Skeletal muscle tissue (tissue), 4 donors: Measurements from ENCODE around the gene RALGPS1. TPM values are rescaled to one million over a fixed set of nuclear protein-coding genes. Genes with fewer than 3 reads are reported as not detected.
A peak's percentile ranks its signal among the peaks of the same experiment; 100 is the strongest.

ENCODE experiments used
- H3K27ac ChIP-seq: one replicate; pipeline ENCODE4 v1.7.0; 2013; ENCODE audit warnings: mild to moderate bottlenecking, low read depth, low read length, inconsistent platforms
- H3K27me3 ChIP-seq, 3 donors: one replicate each; pipeline ENCODE4 v1.7.0; 2013; ENCODE audit warnings: low read length in 3 of 3; ENCODE audit not compliant: control insufficient read depth in 3 of 3, insufficient read depth in 3 of 3
- H3K36me3 ChIP-seq, 3 donors: one replicate each; pipeline ENCODE4 v1.7.0; 2013; ENCODE audit warnings: low read length in 3 of 3; ENCODE audit not compliant: control insufficient read depth in 3 of 3, insufficient read depth in 3 of 3
- H3K4me1 ChIP-seq, 3 donors: one replicate each; pipeline ENCODE4 v1.7.0; 2013; ENCODE audit warnings: low read length in 3 of 3, mild to moderate bottlenecking in 3 of 3; ENCODE audit not compliant: control insufficient read depth in 3 of 3, insufficient read depth in 3 of 3
- H3K4me3 ChIP-seq, 3 donors: one replicate each; pipeline ENCODE4 v1.7.0; 2013; ENCODE audit warnings: low read length in 3 of 3
- H3K9ac ChIP-seq, 3 donors: one replicate each; pipeline ENCODE4 v1.7.0; 2013; ENCODE audit warnings: low read length in 3 of 3, mild to moderate bottlenecking in 3 of 3, moderate library complexity in 2 of 3, low read depth in 1 of 3
- H3K9me3 ChIP-seq, 3 donors: one replicate each; pipeline ENCODE4 v1.7.0; 2013; ENCODE audit warnings: low read length in 3 of 3; ENCODE audit not compliant: control insufficient read depth in 3 of 3
- total RNA-seq: library from RNA; depleted of rRNA; stranded (reverse); fragments of >200 nt; gene quantifications from one replicate; pipeline ENCODE4 v1.2.3, GENCODE V29; 2014
- donor health status: Osteomylitis.

The RALGPS1 gene
- total RNA-seq, 1 donor from 2014 or later, result 9.4 TPM

DNA sequence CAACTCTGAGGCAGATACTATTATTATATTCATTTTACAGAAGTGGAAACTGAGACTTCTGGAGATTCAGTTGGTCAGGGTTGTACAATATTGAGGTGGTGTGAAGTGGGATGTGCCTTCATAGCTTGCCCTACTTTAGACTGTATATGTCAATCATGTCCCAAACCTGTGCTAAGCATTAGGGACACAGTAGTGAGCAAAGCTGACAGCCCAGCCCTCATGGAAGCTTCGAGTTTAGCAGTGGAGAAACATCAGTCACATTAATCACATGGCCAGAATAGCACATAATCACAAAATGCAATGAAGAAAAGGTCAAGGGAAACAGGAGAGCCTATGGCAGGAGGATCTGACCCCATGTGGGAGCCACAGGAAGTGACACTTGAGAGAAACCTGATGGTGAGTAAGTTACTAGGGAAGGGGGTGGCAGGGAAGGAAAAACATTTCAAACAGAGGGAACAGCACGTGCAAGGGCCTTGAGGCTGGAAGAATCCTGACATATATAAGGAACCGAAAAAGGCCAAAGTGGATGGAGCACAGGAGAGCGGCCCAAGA, 20.5 kb upstream of the RALGPS1 start:
- no peaks in the 10 kb centered on the region for H3K36me3 ChIP-seq
- H3K27me3 ChIP-seq, result no peaks in the 10 kb centered on the region
- peaks cover 0 to 2% (median 0%) of the 10 kb centered on the region in 3 donors for H3K4me1 ChIP-seq
- H3K9ac ChIP-seq, result no peak overlapping the region
- no peak overlapping the region for H3K27ac ChIP-seq
- H3K4me3 ChIP-seq, result no peak overlapping the region
- H3K9me3 ChIP-seq, result no peaks in the 10 kb centered on the region

DNA sequence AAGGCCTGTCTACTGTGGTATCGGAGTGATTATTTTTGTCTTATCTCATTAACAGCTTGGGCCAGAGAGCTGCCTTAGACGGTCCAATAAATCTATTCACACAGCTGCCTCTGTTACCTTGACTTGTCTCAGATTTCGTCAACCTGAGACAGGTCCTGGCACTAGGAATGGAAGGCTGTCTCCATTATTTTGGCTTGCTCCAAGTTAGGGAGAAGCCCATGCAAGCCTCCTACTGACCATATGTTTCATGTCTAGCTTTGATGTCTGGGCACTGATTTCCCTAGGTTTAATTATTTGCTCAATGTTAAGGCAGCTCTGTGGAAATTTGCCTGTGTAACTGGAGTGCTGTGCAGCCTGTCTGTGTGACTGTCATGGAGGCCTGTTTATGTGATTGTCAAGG, 12.4 kb upstream of the RALGPS1 start:
- Histone ChIP-seq H3K9ac (no peak overlapping the region), H3K27ac (no peak overlapping the region), H3K4me1 (peaks cover 0 to 4% (median 0%) of the 10 kb centered on the region in 3 donors)

DNA sequence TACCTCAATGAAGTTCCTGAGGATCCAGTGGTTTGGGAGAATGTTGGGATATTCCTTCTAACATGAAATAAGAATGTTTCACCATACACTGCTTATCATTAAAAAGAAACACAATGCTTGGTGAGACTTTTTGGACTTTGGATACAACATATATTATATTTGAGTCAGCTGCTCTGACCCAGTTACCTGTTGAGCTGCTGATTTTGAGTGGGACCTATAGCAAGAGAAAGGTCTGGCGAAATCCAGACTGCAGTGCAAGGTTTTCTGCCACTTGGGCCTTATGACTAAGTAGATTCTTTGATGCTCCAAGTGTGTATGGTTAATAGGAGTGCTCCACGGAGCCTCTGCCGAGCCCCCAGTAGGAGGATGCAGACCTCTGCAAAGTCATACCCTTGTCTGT, 10.0 kb upstream of the RALGPS1 start:
- Histone ChIP-seq H3K4me1 (peaks cover 0 to 4% (median 0%) of the 10 kb centered on the region in 3 donors), H3K27ac (no peak overlapping the region), H3K4me3 (no peak overlapping the region), H3K9me3 (peaks cover 0 to 5% (median 0%) of the 10 kb centered on the region in 3 donors), H3K27me3 (peaks cover 4 to 9% (median 7%) of the 10 kb centered on the region in 3 donors), H3K9ac (no peak overlapping the region), H3K36me3 (no peaks in the 10 kb centered on the region)

More for the DNA sequence above, 12.4 kb upstream of the RALGPS1 start:
- H3K36me3 ChIP-seq, result no peaks in the 10 kb centered on the region
- H3K4me3 ChIP-seq, result no peak overlapping the region
- peaks cover 0 to 5% (median 0%) of the 10 kb centered on the region in 3 donors for H3K9me3 ChIP-seq
- peaks cover 3 to 6% (median 4%) of the 10 kb centered on the region in 3 donors for H3K27me3 ChIP-seq

- Histone ChIP-seq H3K4me1 (peaks cover 0 to 4% (median 0%) of the 10 kb centered on the region in 3 donors), H3K9ac (no peak overlapping the region), H3K27me3 (peaks cover 4 to 9% (median 7%) of the 10 kb centered on the region in 3 donors), H3K27ac (no peak overlapping the region), H3K9me3 (peaks cover 0 to 5% (median 0%) of the 10 kb centered on the region in 3 donors), H3K4me3 (no peak overlapping the region), H3K36me3 (no peaks in the 10 kb centered on the region)
Observed at GRCh38 chr9:126906091-126906490, 8.5 kb upstream of the RALGPS1 start.

DNA sequence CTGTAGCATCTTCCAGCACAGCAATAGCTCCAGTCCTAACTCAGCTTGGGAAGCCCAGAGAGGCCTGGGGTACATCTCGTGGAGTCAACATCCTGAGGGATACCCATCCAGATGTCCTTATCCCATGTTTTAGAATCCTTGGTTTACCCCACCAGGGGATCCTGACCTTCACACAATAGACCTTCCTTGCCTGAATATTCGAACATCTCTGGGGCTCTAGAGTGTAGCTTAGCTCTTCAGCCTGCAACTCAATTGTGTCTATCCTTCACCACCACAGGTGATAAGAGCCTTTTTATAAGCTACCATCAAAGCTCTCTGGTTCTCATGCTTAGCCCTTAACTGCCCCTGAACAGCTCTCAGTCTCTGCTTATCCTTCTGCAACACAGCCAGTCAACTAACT, 7.5 kb upstream of the RALGPS1 start:
- peaks cover 0 to 4% (median 0%) of the 10 kb centered on the region in 3 donors for H3K4me1 ChIP-seq
- no peak overlapping the region for H3K4me3 ChIP-seq
- H3K9me3 ChIP-seq, result no peaks in the 10 kb centered on the region
- peaks cover 4 to 9% (median 7%) of the 10 kb centered on the region in 3 donors for H3K27me3 ChIP-seq
- no peaks in the 10 kb centered on the region for H3K36me3 ChIP-seq
- no peak overlapping the region for H3K27ac ChIP-seq
- no peak overlapping the region for H3K9ac ChIP-seq

- peak overlapping the region in 1 of 3 donors; percentile 36 for H3K4me3 ChIP-seq
- H3K27me3 ChIP-seq, result no peaks in the 10 kb centered on the region
- no peak overlapping the region for H3K27ac ChIP-seq
- peak overlapping the region in 1 of 3 donors; percentile 23 for H3K9ac ChIP-seq
- H3K4me1 ChIP-seq, result peaks cover 2 to 14% (median 7%) of the 10 kb centered on the region in 3 donors
- no peaks in the 10 kb centered on the region for H3K9me3 ChIP-seq
- H3K36me3 ChIP-seq, result no peaks in the 10 kb centered on the region
Observed at GRCh38 chr9:126915281-126915816, 767 bp downstream of the RALGPS1 start.

GRCh38 chr9:126915846-126916543, 1.4 kb downstream of the RALGPS1 start:
- Histone ChIP-seq H3K36me3 (peaks cover 0 to 3% (median 0%) of the 10 kb centered on the region in 3 donors), H3K27ac (no peak overlapping the region), H3K4me3 (no peak overlapping the region), H3K9me3 (no peaks in the 10 kb centered on the region), H3K4me1 (peaks cover 2 to 14% (median 7%) of the 10 kb centered on the region in 3 donors), H3K27me3 (no peaks in the 10 kb centered on the region), H3K9ac (peak overlapping the region in 1 of 3 donors; percentile 23)

- Histone ChIP-seq H3K4me3 (no peak overlapping the region), H3K4me1 (peaks cover 2 to 14% (median 7%) of the 10 kb centered on the region in 3 donors), H3K27me3 (no peaks in the 10 kb centered on the region), H3K27ac (no peak overlapping the region), H3K9me3 (no peaks in the 10 kb centered on the region), H3K9ac (no peak overlapping the region), H3K36me3 (peaks cover 0 to 3% (median 0%) of the 10 kb centered on the region in 3 donors)
Observed at GRCh38 chr9:126916909-126917308, 2.3 kb downstream of the RALGPS1 start.

- peaks cover 2 to 11% (median 4%) of the 10 kb centered on the region in 3 donors for H3K4me1 ChIP-seq
- no peaks in the 10 kb centered on the region for H3K9me3 ChIP-seq
- H3K27me3 ChIP-seq, result no peaks in the 10 kb centered on the region
- H3K27ac ChIP-seq, result no peak overlapping the region
- H3K36me3 ChIP-seq, result peaks cover 0 to 3% (median 0%) of the 10 kb centered on the region in 3 donors
- H3K9ac ChIP-seq, result no peak overlapping the region
- H3K4me3 ChIP-seq, result no peak overlapping the region
Observed at GRCh38 chr9:126919193-126919592, 4.6 kb downstream of the RALGPS1 start.

GRCh38 chr9:126925876-126926275, 11.3 kb downstream of the RALGPS1 start:
- Histone ChIP-seq H3K9me3 (no peaks in the 10 kb centered on the region), H3K36me3 (no peaks in the 10 kb centered on the region), H3K27me3 (no peaks in the 10 kb centered on the region), H3K4me1 (no peaks in the 10 kb centered on the region), H3K27ac (no peak overlapping the region), H3K4me3 (no peak overlapping the region), H3K9ac (no peak overlapping the region)
